Gastroesophageal sphincter (tissue), 2 donors: ENCODE data around the gene ZNF544.

Experiments used
- POLR2A ChIP-seq, 2 donors: fragments of 450-650 bp; IDR thresholded peaks; one replicate each; pipeline ENCODE4 v1.6.1; 2017; ENCODE audit warnings: antibody characterized with exemption in 2 of 2, mild to moderate bottlenecking in 2 of 2, moderate library complexity in 1 of 2
- POLR2AphosphoS5 ChIP-seq: sonication (generic); formaldehyde crosslinking; IDR thresholded peaks from one replicate; pipeline ENCODE4 v1.6.1; 2017; ENCODE audit warnings: antibody characterized with exemption

DNA sequence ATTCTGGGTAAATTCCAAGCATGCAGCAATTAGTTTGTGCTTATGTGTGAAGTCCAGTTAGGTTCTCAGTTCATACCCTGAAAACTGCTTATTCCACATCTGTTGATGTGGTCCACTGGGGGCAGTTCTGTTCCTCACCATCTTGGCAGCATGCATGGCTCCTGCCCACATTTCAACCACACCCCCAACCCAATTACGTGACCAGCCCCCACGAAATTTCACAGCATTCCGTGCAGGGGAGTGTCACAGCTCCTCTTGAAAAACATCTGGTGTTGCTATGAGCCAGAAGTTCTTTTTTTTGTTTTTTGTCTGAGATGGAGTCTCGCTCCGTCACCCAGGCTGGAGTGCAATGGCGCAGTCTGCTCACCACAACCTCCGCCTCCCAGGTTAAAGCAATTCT, 67.4 kb downstream of the ZNF544 start:
- TF ChIP-seq POLR2AphosphoS5: no peak
- no peak for TF ChIP-seq POLR2A (IDR thresholded peaks at IDR 0.05)
